ENCODE results near the gene TOGARAM2.

- TF ChIP-seq GATA2 (IDR thresholded peaks at IDR 0.05; ENCODE audit: low read depth, low read length), result no peak
- TF ChIP-seq GATA3 (IDR thresholded peaks at IDR 0.05; ENCODE audit: low read depth, low read length), result no peak
Observed at GRCh38 chr2:29066997-29067605, 86.0 kb downstream of the TOGARAM2 start.
